Kidney (tissue), 14 donors: ENCODE measurements around the gene ZNF518B. TPM values are rescaled to one million over a fixed set of nuclear protein-coding genes. Genes with fewer than 3 reads are reported as not detected.

Experiments
- DNase-seq, 5 donors: peaks; one replicate each; pipeline ENCODE4 v3.0.0-alpha.2; 2013 to 2020
- FAIRE-seq: peaks from 2 replicates; lab custom pipeline; 2012; peaks lifted over from hg19 to GRCh38; lab: Jason Lieb, UNC
- H3K27ac ChIP-seq, 2 donors: one replicate each; pipeline ENCODE4 v1.7.0; 2013; ENCODE audit warnings: low read depth in 2 of 2, low read length in 2 of 2, inconsistent platforms in 1 of 2
- H3K27me3 ChIP-seq: one replicate; pipeline ENCODE4 v1.7.1; 2013; ENCODE audit warnings: low read length, inconsistent platforms; ENCODE audit not compliant: control insufficient read depth, insufficient read depth
- H3K36me3 ChIP-seq, 3 donors: one replicate each; pipeline versions ENCODE4 v1.7.0 to v1.7.1; 2013; ENCODE audit warnings: low read length in 3 of 3, control low read depth in 1 of 3, inconsistent platforms in 1 of 3; ENCODE audit not compliant: insufficient read depth in 3 of 3, control insufficient read depth in 2 of 3
- H3K4me1 ChIP-seq, 3 donors: one replicate each; pipeline versions ENCODE4 v1.7.0 to v1.7.1; 2013; ENCODE audit warnings: low read length in 3 of 3, inconsistent platforms in 1 of 3, low read depth in 1 of 3; ENCODE audit not compliant: control insufficient read depth in 2 of 3, insufficient read depth in 2 of 3
- H3K4me3 ChIP-seq, 3 donors: one replicate each; pipeline versions ENCODE4 v1.7.0 to v1.8.1; 2013; ENCODE audit warnings: low read length in 3 of 3, control low read depth in 1 of 3, inconsistent platforms in 1 of 3
- H3K9ac ChIP-seq, 3 donors: one replicate each; pipeline versions ENCODE4 v1.7.0 to v1.7.1; 2013; ENCODE audit warnings: low read length in 3 of 3, control low read depth in 1 of 3, inconsistent platforms in 1 of 3
- H3K9me3 ChIP-seq, 3 donors: one replicate each; pipeline versions ENCODE4 v1.7.0 to v1.7.1; 2013; ENCODE audit warnings: low read length in 3 of 3, control low read depth in 1 of 3, inconsistent platforms in 1 of 3; ENCODE audit not compliant: control insufficient read depth in 2 of 3, insufficient read depth in 1 of 3
- CTCF ChIP-seq: IDR thresholded peaks from 3 replicates; pipeline ENCODE4 v1.5.1; 2012; ENCODE audit warnings: mild to moderate bottlenecking, moderate library complexity, borderline replicate concordance; ENCODE audit not compliant: insufficient read depth; ENCODE audit errors: extremely low read depth
- intact Hi-C: fragments of 100-400 bp; cut with DNase I; formaldehyde crosslinking; loops from one replicate; pipeline ENCODE4 v1.11.1; 2022
- polyA plus RNA-seq: library from polyadenylated mRNA; stranded (reverse); fragments of 350-450 nt; fragmentation: Illumina TruSeq; extraction: RNeasy Lipid Tissue Mini Kit (QIAGEN cat#74804); gene quantifications from one replicate; pipeline ENCODE4 v1.2.3, GENCODE V29; 2014; ENCODE audit warnings: low read depth, low replicate concordance; ENCODE audit not compliant: insufficient read depth
- total RNA-seq: library from RNA; stranded (reverse); fragmentation: NEBNext Ultra II Directional; extraction: Animal tissue kit (Norgen Biotek cat#: 25700); gene quantifications from one replicate; pipeline ENCODE4 v1.2.1, GENCODE V29; 2021
- donor health status: control.
- donor health status: control.
- donor health status: control.
- donor health status: control.
- donor health status: control.
- donor health status: DM: yes; HTN: yes; CAD: no.
- donor health status: Normal renal cell carcinoma (clear cell type).

Gene ZNF518B
- total and polyA plus RNA-seq, 2 donors from 2014 or later = 3.7 to 19.7 TPM

DNA sequence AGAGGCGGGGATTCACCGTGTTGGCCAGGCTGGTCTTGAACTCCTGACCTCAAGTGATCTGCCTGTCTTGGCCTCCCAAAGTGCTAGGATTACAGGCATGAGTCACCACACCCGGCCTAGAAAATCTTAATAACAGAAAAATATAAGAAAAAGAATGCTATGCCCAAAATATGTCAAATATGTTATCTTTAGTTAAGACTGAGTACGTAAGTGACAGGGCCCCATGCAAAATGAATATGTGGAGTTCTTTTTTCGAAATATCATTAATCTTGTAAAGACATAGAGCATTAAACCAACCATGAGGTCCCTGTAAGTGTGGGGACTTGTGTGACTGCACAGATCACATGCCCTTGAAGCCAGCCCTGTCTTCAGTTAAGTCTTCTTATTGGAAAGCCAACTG lies 8.9 kb upstream of the ZNF518B start:
- no peaks in the 10 kb centered on the region for H3K36me3 ChIP-seq
- H3K4me3 ChIP-seq = no peak overlapping the region
- no peaks in the 10 kb centered on the region for H3K4me1 ChIP-seq
- no peak for FAIRE-seq
- H3K9me3 ChIP-seq = no peaks in the 10 kb centered on the region
- DNase-seq = no peak
- H3K9ac ChIP-seq = no peak overlapping the region
- intact Hi-C loops = no loop called here
- H3K27ac ChIP-seq = no peak overlapping the region
- H3K27me3 ChIP-seq = peaks cover 6% of the 10 kb centered on the region
- TF ChIP-seq CTCF = no peak

DNA sequence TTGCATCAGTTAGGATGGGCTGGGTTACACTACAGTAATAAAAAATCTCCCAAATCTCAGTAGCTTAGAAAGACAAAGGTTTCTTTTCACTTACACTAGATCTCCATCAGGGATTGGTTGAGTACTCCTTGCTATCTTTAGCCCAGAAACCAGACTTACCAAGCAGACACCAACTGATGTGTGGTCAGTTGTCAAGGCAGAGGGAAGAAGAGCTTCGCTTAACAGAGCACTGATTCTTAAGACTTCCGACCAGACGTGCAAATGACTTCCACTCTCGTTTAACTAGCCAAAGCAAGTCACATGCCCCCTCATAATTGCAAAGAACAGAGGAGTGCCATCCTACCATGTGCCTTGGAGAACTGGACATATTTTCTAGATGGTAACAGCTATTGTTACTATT lies 5.7 kb upstream of the ZNF518B start:
- Histone ChIP-seq H3K9ac (no peak overlapping the region), H3K27me3 (peaks cover 6% of the 10 kb centered on the region), H3K27ac (no peak overlapping the region), H3K4me3 (no peak overlapping the region), H3K9me3 (no peaks in the 10 kb centered on the region), H3K4me1 (peaks cover 0 to 3% (median 1%) of the 10 kb centered on the region in 3 donors), H3K36me3 (no peaks in the 10 kb centered on the region)
- no peak for TF ChIP-seq CTCF
- intact Hi-C loops = no loop called here
- DNase-seq = no peak
- FAIRE-seq = no peak

GRCh38 chr4:10461850-10462400 lies 4.7 kb upstream of the ZNF518B start:
- peaks cover 6% of the 10 kb centered on the region for H3K27me3 ChIP-seq
- no peak for FAIRE-seq
- no peak for TF ChIP-seq CTCF

More at GRCh38 chr4:10461850-10462400, 4.7 kb upstream of the ZNF518B start:
- intact Hi-C loops = no loop called here
- H3K27ac ChIP-seq = no peak overlapping the region
- H3K4me3 ChIP-seq = peak overlapping the region in 2 of 3 donors; percentile 48
- H3K4me1 ChIP-seq = peaks cover 0 to 6% (median 5%) of the 10 kb centered on the region in 3 donors
- H3K9me3 ChIP-seq = no peaks in the 10 kb centered on the region
- H3K36me3 ChIP-seq = no peaks in the 10 kb centered on the region
- DNase-seq = no peak
- no peak overlapping the region for H3K9ac ChIP-seq
